Activated T-cell treated with anti-CD3 and anti-CD28 coated beads, Interleukin-2, amount 50 U/mL, for 24 hours (primary cell): ENCODE data around the gene OTUD1.
A peak's percentile ranks its signal among the peaks of the same experiment; 100 is the strongest.

ENCODE experiments used
- DNase-seq: peaks from one replicate; pipeline ENCODE4 v3.0.0-alpha.2; 2020
- H3K27ac Mint-ChIP-seq: 2 replicates; pipeline ENCODE4 v1.8.0; 2020; ENCODE audit warnings: mild to moderate bottlenecking, mixed read lengths
- H3K27me3 Mint-ChIP-seq: 2 replicates; pipeline ENCODE4 v1.8.0; 2020; ENCODE audit warnings: mixed read lengths
- H3K36me3 Mint-ChIP-seq: 2 replicates; pipeline ENCODE4 v1.8.0; 2020; ENCODE audit warnings: low read depth, mixed read lengths
- H3K4me1 Mint-ChIP-seq: 2 replicates; pipeline ENCODE4 v1.8.0; 2020; ENCODE audit warnings: low read depth, mixed read lengths
- H3K4me3 Mint-ChIP-seq: 2 replicates; pipeline ENCODE4 v1.8.0; 2020; ENCODE audit warnings: mild to moderate bottlenecking, moderate library complexity, mixed read lengths
- H3K9me3 Mint-ChIP-seq: 2 replicates; pipeline ENCODE4 v1.8.0; 2020; ENCODE audit warnings: mixed read lengths

Gene OTUD1

DNA sequence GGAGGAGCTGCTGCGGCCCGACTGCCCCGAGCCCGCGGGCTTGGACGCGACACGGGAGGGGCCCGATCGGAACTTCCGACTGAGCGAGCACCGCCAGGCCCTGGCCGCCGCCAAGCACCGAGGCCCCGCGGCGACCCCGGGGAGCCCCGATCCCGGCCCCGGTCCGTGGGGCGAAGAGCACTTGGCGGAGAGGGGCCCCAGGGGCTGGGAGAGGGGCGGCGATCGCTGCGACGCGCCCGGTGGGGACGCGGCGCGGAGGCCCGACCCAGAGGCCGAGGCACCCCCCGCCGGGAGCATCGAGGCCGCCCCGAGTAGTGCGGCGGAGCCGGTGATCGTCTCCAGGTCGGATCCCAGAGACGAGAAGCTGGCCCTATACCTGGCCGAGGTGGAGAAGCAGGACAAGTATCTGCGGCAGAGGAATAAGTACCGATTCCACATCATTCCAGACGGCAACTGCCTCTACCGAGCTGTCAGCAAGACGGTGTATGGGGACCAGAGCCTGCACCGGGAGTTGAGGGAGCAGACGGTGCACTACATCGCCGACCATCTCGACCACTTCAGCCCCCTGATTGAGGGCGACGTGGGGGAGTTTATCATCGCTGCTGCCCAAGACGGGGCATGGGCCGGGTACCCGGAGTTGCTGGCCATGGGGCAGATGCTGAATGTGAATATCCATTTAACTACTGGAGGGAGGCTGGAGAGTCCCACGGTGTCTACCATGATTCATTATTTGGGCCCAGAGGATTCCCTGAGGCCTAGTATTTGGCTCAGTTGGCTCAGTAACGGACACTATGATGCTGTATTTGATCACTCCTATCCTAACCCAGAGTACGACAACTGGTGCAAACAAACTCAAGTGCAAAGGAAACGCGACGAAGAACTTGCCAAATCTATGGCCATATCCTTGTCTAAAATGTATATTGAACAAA is 1.4 kb downstream of the OTUD1 start:
- peak; percentile 67 for DNase-seq
- no peaks in the 10 kb centered on the region for H3K9me3 Mint-ChIP-seq
- peaks cover 46% of the 10 kb centered on the region for H3K4me1 Mint-ChIP-seq
- H3K27ac Mint-ChIP-seq: peak overlapping the region; percentile 91
- H3K36me3 Mint-ChIP-seq: peaks cover 41% of the 10 kb centered on the region
- H3K4me3 Mint-ChIP-seq: peak overlapping the region; percentile 93
- H3K27me3 Mint-ChIP-seq: no peaks in the 10 kb centered on the region

DNA sequence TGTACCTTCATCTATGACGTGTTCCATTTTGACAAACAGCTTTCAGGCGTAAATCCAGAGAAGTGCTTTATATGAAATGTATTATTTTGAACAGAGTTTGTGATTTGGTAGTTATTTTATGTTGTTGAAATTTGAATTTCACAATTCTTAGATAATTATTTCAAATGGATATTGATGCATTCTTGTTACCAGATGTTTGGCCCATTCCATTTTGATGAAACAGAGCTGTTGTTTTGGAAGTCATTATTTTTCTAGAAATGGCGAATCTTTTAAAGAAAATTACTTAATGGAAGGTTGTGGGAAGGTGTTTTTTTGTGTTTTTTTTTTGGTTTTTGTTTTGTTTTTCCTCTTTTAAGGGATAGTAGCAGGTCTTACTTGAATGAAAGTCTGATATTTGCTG is 2.4 kb downstream of the OTUD1 start:
- Mint-ChIP-seq H3K4me1 (peaks cover 52% of the 10 kb centered on the region), H3K9me3 (no peaks in the 10 kb centered on the region), H3K36me3 (peaks cover 47% of the 10 kb centered on the region), H3K27me3 (no peaks in the 10 kb centered on the region), H3K27ac (peak overlapping the region; percentile 91), H3K4me3 (peak overlapping the region; percentile 93)
- DNase-seq: no peak

DNA sequence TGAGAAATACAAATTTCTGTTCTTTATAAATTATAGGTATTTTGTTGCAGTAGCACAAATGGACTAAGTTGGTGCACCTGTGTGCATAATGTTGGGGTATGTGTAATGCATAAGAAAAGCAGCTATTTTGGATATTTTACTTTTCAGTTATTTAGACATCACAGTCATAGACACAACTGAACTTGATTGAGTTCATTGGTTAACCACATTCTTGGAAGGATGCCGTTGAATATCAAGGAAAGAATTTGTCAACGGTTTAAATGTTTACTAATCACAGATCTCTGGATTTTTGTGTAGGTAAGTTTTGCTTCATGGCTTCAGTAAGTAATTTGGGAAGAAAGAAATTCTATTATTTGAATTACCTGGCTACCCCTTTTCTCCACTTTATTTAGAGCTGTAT is 4.1 kb downstream of the OTUD1 start:
- no peaks in the 10 kb centered on the region for H3K27me3 Mint-ChIP-seq
- H3K36me3 Mint-ChIP-seq: peaks cover 51% of the 10 kb centered on the region
- peak overlapping the region; percentile 44 for H3K27ac Mint-ChIP-seq
- H3K9me3 Mint-ChIP-seq: no peaks in the 10 kb centered on the region
- H3K4me1 Mint-ChIP-seq: peaks cover 61% of the 10 kb centered on the region
- no peak for DNase-seq
- H3K4me3 Mint-ChIP-seq: peak overlapping the region; percentile 93

DNA sequence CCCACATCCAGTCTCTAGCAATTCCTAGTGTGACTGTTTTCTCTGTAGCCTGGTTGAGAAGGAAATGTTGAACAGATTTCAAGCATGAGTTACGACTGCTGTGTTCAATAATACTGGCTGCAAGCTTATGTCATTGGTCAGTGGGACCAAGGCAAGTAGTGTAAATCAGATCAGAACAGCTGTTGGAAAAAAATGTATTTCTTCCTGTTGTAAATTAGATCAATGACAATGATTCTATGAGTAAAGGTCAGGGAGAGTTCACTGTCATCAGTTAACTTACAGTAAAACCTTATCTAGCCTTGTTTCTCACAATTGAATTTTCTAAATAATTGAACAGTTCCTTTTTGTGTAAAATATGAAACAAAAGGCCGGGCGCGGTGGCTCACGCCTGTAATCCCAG is 6.7 kb downstream of the OTUD1 start:
- Mint-ChIP-seq H3K27me3 (no peaks in the 10 kb centered on the region), H3K9me3 (no peaks in the 10 kb centered on the region), H3K27ac (peak overlapping the region; percentile 5), H3K36me3 (peaks cover 46% of the 10 kb centered on the region), H3K4me3 (no peak overlapping the region), H3K4me1 (peaks cover 68% of the 10 kb centered on the region)
- no peak for DNase-seq

DNA sequence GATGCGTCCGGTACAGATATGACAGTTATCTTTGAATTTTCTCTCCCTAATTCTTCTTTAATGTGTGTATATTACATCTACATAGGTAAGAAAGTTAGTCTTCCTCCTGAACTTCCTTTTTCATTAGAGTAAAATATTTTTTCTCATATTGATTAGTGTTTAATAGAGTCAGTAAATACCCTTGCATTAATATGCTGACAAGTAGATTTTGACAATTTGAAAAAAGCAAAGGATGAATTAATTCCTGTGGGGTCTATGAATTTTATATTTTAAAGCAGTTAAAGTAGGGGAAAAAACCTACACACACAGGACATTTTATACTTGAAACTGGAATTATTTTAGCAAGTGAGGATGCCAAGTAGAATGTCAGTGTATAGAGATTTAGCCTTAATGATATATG is 9.4 kb downstream of the OTUD1 start:
- Mint-ChIP-seq H3K27me3 (no peaks in the 10 kb centered on the region), H3K9me3 (no peaks in the 10 kb centered on the region), H3K27ac (peak overlapping the region; percentile 90), H3K4me1 (peaks cover 42% of the 10 kb centered on the region), H3K36me3 (peaks cover 23% of the 10 kb centered on the region), H3K4me3 (no peak overlapping the region)
- no peak for DNase-seq

DNA sequence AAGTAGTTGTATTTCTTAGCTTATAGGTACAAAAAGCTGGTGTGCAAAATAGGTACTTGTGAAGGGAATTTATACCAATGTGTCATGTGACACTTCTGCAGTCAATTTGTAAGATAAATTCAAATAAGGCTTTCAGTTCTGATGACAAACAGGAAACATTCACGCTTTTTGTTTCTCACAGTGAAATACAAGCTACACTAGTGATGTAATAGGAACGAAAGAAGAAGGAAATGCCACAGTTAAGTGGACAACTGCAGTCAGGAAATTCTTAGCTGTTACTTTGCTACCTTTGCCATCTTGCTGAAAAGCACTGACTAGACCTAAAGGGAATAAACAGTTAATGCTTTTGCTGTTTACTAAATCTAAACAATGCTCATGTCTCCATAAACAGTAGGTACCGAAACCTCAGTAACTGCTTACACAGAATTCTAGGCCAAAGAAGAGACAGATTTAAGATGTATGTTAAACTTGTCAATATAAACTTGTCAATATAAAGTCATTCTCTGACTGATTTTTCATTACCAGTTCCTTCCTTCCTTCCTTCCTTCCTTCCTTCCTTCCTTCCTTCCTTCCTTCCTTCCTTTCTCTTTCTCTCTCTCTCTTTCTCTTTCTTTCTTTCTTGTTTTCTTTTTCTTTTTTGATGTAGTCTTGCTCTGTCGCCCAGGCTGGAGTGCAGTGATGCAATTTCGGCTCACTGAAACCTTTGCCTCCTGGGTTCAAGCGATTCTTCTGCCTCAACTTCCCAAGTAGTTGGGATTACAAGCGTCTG is 10.1 kb downstream of the OTUD1 start:
- H3K27ac Mint-ChIP-seq: peak overlapping the region; percentile 90
- no peak for DNase-seq
- H3K9me3 Mint-ChIP-seq: no peaks in the 10 kb centered on the region
- peaks cover 19% of the 10 kb centered on the region for H3K36me3 Mint-ChIP-seq
- no peaks in the 10 kb centered on the region for H3K27me3 Mint-ChIP-seq
- H3K4me1 Mint-ChIP-seq: peaks cover 40% of the 10 kb centered on the region
- H3K4me3 Mint-ChIP-seq: no peak overlapping the region

DNA sequence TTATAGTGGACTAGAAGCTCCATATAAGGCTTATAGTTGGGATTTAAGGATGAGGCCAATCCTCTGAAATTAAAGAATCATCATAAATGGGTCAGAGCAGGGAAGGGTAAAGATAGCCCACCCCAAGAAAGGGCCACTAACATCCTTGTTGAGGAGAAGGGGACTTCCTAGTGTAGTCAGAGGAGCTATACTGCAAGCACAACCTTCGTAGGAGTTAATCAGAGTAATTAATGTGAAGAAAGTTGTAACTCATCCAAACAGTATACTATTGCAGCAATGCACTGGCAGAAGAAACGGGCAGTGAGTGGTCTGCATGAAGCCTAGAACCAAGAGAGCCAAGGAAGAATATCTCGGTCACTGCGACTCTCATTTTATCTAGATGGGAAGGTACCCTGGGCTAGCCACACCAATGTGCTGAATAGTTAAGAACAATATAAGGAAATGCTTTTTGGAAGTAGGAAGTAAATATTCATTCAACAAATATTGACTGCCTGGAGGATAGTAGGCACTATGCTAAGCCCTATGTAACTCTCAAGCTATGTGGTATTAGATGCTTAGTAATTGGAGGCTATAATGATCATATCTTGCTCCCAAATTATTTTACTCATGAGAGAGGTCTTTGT is 13.3 kb downstream of the OTUD1 start:
- Mint-ChIP-seq H3K4me3 (no peak overlapping the region), H3K4me1 (peaks cover 21% of the 10 kb centered on the region), H3K27me3 (no peaks in the 10 kb centered on the region), H3K27ac (no peak overlapping the region), H3K36me3 (peaks cover under 1% of the 10 kb centered on the region), H3K9me3 (no peaks in the 10 kb centered on the region)
- no peak for DNase-seq

DNA sequence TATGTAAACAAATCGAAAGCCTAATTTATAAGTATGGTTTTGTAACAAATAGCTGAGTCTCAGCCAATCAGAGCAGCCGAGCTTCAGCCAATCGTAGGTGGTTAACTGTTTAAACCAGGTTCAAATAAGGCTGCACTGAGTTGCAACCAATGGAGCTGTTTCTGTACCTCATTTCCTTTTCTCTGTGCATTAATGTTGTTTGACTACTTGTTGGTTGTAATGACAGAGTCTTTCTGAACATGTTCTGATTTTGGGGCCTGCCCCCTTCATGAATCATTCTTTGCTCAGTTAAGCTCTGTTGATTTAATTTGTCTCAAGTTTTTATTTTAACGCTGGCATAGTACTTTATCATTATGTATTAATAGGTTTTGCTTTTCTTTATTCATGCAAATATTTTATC is 14.6 kb downstream of the OTUD1 start:
- H3K27me3 Mint-ChIP-seq: no peaks in the 10 kb centered on the region
- no peak for DNase-seq
- H3K4me3 Mint-ChIP-seq: no peak overlapping the region
- no peaks in the 10 kb centered on the region for H3K36me3 Mint-ChIP-seq
- no peak overlapping the region for H3K27ac Mint-ChIP-seq
- peaks cover 13% of the 10 kb centered on the region for H3K4me1 Mint-ChIP-seq
- H3K9me3 Mint-ChIP-seq: no peaks in the 10 kb centered on the region

DNA sequence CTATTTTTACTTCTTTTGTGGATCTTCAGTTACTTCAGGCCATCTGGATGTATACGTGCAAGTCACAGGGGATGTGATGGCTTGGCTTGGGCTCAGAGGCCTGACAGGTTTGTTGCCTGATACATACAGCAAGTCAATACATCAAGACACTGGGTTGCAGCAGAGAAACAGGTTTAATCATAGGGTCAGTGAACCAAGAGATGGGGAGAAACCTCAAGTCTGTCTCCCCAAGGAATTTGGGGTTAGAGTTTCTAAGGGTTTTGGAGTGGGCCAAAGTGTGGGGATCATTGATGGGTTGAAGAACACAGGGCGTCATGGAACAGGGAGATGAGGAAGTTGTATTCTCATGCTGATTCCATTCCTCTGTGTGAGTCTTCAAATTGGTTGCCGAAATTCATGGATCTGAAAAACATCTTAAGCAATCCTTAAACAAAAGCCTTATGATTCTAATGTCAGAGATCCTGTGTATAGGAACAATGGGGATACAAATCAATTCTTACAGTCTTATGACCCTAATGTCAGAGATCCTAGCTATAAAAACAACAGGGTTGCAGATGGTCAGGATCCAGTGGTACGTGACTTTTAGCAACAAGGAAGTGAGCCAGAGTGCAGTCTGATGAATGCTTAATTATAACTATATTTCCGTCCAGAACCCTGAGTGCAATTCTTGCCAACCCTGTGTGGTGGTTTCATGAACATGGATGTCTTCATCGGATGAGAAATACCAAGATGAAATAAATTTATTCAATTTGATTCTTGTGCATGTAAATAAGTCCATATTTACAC is 18.9 kb downstream of the OTUD1 start:
- Mint-ChIP-seq H3K4me1 (peaks cover 7% of the 10 kb centered on the region), H3K9me3 (no peaks in the 10 kb centered on the region), H3K27ac (no peak overlapping the region), H3K4me3 (no peak overlapping the region), H3K27me3 (no peaks in the 10 kb centered on the region), H3K36me3 (no peaks in the 10 kb centered on the region)
- no peak for DNase-seq

DNA sequence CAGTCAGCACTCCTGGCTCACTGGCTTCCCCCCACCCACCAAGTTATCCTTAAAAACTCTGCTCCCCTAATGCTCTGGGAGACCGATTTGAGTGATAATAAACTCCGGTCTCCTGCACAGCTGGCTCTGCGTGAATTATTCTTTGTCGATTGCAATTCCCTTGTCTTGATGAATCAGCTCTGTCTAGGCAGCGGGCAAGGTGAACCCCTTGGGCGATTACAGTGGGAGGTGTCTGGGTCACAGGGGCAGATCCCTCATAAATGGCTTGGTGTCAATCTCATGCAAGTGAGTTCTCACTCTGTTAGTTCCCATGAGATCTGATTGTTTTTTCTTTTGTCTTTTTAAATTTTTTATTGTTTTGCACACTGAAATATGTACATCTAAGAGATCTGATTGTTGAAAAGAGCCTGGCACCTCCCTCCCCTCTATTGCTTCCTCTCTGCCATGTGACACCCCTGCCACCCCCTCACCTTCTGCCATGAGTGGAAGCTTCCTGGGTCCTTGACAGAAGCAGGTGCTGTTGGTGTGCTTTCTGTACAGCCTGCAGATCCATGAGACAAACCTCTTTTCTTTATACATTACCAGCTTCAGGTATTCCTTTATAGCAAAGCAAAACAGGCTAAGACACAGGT is 20.5 kb downstream of the OTUD1 start:
- H3K27ac Mint-ChIP-seq: no peak overlapping the region

DNA sequence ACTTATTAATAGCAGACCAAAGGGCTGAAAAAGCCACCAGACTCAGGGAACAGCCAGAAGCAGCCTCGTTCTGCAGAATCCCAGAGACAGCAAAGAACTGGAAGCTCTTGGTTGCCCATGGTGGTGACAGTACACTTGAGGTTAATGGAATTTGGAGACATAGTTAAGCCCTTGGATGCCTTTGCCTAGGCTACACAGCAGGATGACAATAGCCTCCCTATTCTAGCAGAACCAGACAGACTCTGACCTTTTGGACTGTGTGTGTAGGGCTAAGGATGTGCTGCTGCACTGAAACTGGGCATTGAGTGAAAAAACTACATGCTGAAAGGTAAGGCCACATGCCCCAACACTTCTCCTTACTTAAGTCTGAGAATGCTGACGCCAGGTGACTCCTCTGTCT is 22.7 kb downstream of the OTUD1 start:
- Mint-ChIP-seq H3K36me3 (no peaks in the 10 kb centered on the region), H3K4me3 (no peak overlapping the region), H3K27ac (no peak overlapping the region), H3K4me1 (peaks cover 7% of the 10 kb centered on the region), H3K27me3 (no peaks in the 10 kb centered on the region), H3K9me3 (no peaks in the 10 kb centered on the region)
- DNase-seq: no peak

More for the DNA sequence above, 20.5 kb downstream of the OTUD1 start:
- H3K9me3 Mint-ChIP-seq: no peaks in the 10 kb centered on the region
- H3K4me1 Mint-ChIP-seq: peaks cover 7% of the 10 kb centered on the region
- H3K4me3 Mint-ChIP-seq: no peak overlapping the region
- no peaks in the 10 kb centered on the region for H3K27me3 Mint-ChIP-seq
- DNase-seq: no peak
- no peaks in the 10 kb centered on the region for H3K36me3 Mint-ChIP-seq

DNA sequence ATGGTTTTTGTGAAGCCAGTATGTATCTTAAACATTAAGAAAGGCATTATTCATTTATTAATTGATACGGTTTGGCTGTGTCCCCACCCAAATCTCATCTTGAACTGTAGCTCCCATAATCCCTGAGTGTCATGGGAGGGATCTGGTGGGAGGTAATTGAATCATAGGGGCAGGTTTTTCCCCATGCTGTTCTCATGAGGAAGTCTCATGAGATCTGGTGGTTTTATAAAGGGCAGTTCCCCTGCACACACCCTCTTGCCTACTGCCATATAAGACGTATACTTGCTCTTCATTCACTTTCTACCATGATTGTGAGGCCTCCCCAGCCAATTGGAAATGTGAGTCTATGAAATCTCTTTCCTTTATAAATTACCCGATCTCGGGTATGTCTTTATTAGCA is 28.1 kb downstream of the OTUD1 start:
- no peaks in the 10 kb centered on the region for H3K36me3 Mint-ChIP-seq
- H3K4me1 Mint-ChIP-seq: peaks cover 9% of the 10 kb centered on the region
- no peak for DNase-seq
- no peaks in the 10 kb centered on the region for H3K9me3 Mint-ChIP-seq
- no peak overlapping the region for H3K4me3 Mint-ChIP-seq
- H3K27ac Mint-ChIP-seq: no peak overlapping the region
- H3K27me3 Mint-ChIP-seq: peaks cover 24% of the 10 kb centered on the region

DNA sequence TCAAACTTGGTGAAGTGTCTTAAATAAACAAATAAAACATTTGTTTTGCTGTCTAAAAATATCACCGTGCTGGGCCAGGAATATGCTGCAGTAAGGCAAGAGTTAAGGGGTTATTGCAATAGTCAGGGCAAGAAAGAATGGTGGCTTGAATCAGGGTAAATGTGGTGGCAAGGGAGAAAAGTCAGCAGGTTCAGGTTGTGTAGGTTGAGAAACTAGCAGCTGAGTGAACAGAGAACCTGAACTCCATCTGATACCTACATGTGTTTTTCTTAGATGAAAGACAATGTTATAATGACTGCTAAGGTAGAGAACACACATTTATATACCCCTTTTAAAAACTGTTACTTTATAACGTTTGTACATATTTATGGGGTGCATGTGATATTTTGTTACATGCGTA is 28.7 kb downstream of the OTUD1 start:
- Mint-ChIP-seq H3K27me3 (peaks cover 25% of the 10 kb centered on the region), H3K36me3 (no peaks in the 10 kb centered on the region), H3K9me3 (no peaks in the 10 kb centered on the region), H3K27ac (no peak overlapping the region), H3K4me3 (no peak overlapping the region), H3K4me1 (peaks cover 9% of the 10 kb centered on the region)
- no peak for DNase-seq
